ENCODE results near the gene SNRPA.
"Not testable (repeated sequence)": the region's sequence is repeated elsewhere in the genome, so short reads cannot be mapped to it uniquely, and the experiment has no call there.

SNRPA gene

DNA sequence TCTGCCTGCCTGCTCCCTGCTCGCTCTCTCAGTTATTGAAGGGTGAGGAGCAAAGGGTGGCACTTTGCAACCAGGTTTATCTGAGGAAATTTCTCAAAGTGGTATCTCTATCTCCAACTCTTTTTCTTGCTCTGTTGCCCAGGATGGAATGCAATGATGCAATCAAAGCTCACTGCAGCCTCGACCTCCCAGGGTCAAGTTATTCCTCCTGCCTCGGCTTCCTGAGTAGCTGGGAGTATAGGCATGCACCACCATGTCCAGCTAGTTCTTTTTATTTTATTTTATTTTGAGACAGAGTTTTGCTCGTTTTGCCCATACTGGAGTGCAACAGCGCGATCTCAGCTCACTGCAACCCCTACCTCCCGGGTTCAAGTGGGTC is 5.6 kb upstream of the SNRPA start:
- no peak for DNase-seq (ENCODE audit: low read depth)

DNA sequence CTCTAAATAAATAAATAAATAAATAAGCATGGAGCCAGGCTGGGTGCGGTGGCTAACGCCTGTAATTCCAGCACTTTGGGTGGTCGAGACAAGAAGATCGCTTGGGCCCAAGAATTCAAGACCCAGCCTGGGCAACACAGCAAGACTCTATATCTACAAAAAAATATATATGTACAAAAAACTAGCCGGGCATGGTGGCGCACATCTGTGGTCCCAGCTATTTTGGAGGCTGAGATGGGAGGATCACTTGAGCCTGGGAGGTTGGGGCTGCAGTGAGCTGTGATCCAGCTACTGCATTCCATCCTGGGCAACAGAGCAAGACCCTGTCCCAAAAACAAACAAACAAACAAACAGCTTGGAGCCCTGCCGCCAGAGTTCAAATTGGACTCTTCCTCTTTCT is 3.5 kb upstream of the SNRPA start:
- DNase-seq (ENCODE audit: low read depth): no peak

DNA sequence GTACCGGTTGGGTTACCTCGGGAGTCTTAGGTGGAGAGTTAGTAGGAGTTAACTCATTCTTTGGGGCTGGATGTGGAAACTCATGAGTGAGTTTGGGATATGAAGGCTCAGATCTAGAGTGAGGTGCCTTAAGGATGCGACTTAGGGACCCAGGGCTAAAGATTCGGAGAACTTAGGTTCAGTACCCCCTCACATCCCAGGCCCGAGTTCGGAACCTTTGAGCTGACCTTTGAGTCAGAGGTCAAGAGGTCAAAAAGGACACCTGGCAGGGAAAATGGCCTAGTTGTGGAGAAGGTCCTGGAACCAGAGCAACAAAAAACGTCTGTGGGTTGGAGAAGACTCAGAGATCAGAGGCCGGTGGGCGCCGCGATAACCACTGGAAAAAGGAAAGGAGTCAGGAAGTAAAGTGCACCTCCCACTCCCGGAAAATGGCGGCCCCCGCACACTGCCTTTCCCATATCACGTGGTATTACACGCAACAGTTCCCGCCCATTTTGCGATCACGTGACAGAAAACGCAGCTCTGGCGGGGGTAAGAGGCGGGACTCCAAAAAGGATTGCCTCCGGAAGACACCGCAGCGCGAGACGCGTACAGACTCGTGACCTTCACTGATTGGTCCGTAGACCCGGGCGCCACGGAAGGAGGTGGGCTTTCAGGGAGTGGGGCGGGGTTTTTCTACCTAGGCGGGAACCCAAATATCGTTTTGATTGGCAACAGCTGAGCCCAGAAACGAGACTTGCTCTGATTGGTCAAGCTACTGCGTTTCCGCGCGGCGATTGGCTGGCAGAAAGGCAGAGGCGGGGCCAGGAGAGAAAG is 737 bp upstream of the SNRPA start, which contains the start of gene ACTMAP:
Gene ACTMAP (minus strand): TSS at position 420 of the 816 bp plus-strand sequence. CDS start 674 bp downstream, outside the sequence.
- DNase-seq (ENCODE audit: low read depth): peak; percentile 99

DNA sequence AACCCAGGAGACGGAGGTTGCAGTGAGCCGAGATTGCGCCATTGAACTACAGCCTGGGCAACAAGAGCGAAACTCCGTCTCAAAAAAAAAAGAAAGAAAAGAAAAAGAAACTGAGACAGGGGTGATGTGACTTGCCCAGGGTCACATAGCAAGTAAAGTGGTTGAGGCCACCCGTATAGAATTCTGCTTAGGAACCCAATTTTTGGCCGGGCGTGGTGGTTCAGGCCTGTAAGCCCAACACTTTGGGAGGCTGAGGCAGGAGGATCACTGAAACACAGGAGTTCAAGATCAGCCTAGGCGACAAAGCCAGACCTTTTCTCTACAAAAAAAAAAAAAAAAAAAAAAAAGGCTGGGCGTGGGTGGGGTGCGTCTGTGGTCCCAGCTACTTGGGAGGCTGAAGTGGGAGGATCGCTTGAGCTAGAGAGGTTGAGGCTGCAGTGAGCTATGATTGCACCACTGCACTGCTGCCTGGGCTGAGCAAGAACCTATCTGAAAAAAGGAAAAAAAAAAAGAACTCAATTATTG is 1.3 kb downstream of the SNRPA start:
- DNase-seq (ENCODE audit: low read depth): no peak

DNA sequence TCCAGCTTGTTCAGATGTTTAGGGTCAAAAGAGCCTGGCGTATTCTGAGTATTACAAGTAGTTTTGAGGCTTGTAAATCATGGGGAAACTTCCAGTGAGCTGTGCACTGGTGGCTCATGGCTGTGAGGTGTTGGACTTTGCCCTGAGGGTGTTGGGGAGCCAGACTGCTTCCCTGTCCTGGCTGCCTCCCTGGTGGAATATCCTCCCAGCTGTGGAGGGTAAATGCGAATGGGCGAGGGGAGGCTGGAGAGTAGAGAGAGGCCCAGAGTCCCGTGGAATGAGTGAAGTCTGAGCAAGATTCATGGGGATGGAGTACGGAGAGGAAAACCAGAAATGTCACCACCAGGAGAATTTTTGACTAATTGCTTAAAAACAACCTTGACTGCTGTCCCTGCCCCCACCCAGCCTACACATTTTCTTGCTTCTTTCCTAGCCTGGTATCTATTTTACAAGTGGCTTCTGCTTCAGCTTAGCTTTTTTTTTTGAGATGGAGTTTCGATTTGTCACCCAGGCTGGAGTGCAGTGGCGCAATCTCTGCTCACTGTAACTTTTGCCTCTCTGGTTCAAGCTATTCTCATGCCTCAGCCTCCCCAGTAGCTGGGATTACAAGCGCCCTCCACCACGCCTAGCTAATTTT is 3.7 kb downstream of the SNRPA start:
- DNase-seq (ENCODE audit: low read depth): no peak

DNA sequence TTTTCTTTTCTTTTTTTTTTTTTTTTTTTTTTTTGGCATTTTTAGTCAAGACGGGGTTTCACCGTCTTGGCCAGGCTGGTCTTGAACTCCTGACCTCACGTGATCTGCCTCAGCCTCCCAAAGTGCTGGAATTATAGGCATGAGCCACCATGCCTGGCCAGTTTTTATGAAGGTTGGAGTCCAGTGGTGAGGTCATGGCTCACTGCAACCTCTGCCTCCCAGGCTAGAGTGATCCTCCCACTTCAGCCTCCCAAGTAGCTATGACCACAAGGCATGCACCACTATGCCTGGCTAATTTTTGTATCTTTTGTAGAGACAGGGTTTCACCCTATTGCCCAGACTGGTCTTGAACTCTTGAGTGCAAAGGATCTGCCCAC is 4.2 kb downstream of the SNRPA start:
- DNase-seq (ENCODE audit: low read depth): no peak

DNA sequence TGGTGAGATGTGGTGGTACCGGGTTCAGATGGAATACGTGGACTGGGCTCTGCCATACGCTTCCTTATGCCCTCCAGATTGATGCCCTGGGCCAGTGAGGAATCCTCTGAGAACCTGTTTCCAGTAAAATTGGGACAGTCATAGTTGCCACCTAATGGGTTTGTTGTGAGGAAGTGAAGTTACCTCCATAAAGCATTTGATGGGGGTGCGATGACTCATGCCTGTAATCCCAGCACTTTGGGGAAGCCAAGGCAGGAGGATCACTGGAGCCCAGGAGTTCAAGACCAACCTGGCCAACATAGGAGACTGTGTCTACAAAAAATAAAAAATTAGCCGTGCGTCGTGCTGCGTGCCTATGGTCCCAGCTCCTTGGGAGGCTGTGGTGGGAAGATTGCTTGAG is 4.8 kb downstream of the SNRPA start:
- no peak for DNase-seq (ENCODE audit: low read depth)

DNA sequence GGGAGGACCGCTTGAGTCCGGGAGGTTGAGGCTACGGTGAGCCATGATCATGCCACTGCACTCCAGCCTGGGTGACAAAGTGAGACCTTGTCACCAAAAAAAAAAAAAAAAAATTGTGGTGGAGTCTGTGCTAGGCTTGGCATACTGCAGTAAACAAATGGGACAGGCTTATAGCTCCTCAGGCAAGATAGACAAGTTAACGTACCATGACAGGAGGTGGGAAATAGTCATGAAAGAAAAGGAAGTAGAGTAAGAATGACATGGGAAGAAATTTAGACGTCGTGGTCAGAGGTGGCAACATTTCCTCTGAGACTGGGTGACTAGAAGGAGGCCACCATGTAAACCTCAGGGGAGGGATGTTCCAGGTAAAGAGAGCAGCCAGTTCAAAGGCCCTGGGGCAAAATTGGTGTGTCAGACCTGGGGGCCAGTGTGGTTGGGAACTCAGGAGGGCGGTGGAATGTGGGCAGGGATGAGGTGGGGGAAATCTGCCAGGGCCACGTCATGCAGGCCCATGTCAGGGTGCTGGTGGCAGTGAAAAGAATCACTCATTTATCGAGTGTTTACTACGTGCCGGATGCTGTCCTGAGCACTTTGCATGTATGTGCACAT is 5.6 kb downstream of the SNRPA start:
- no peak for DNase-seq (ENCODE audit: low read depth)

DNA sequence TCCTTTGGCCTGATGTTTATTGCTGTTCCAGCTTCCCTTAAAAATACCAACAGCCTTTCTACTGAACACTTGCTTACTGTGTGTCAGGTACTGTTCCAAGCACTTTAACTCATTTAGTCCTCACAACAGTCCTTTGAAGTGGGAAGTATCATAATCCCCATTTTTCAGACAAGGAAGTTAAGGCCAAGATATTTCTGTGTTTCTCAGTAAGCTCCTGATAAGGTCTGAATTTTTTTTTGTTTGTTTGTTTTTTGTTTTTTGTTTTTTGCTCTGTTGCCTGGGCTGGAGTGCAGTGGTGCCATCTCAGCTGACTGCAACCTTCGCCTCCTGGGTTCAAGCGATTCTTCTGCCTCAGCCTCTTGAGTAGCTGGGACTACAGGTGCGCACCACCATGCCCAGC is 7.5 kb downstream of the SNRPA start:
- DNase-seq (ENCODE audit: low read depth): no peak

DNA sequence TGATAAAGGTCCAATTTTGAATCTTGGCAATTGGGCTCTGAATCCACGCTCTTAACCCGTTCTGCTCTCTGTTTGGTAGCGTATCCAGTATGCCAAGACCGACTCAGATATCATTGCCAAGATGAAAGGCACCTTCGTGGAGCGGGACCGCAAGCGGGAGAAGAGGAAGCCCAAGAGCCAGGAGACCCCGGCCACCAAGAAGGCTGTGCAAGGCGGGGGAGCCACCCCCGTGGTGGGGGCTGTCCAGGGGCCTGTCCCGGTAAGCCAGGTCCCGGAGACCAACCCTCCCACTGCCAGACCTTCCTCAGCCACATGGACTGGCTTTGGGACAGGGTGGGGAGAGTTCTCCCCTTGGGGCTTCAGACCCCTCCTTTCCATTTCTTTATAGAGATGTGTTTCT is 8.3 kb downstream of the SNRPA start:
- no peak for DNase-seq (ENCODE audit: low read depth)

DNA sequence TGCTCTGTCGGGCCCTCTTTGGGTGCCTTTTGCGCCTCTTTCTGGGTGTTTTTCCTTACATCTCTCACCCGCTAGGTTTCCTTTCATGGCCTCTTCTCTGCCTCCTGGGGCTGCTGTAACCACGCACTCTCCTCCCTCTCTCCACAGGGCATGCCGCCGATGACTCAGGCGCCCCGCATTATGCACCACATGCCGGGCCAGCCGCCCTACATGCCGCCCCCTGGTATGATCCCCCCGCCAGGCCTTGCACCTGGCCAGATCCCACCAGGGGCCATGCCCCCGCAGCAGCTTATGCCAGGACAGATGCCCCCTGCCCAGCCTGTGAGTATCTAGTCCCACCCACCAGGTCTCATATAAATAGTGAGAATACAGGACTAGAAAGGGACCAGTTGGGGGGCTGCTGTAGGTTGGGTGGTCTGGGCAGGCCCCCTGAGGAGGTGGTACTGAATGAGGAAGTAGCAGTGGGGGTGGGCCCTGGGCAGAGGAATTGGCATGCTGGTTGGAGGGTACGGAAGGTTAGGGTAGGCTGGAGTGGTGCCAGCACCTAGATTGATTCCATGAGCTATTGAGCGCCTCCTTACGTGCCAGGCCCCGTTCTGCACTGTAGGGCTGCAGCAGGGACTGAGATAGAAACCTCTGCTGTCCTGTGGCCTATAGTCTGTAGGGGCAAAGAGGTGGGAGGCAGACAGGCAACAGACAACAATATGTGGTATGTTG is 11.9 kb downstream of the SNRPA start:
- DNase-seq (ENCODE audit: low read depth): no peak

DNA sequence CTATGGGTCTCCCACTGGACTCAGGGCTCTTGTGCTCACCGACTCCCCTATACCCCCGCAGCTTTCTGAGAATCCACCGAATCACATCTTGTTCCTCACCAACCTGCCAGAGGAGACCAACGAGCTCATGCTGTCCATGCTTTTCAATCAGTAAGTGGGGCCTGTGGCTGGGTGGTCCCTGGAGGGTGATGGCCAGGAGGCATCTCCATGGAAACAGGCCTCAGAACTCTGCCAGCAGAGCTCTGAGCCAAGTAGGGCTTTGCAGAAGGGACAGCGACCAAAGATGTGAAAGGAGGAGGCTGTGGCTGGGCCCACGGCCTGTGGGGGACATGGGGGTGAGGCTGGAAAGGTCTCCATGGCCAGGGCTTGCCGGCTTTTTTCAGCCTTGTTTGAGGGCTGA is 12.5 kb downstream of the SNRPA start:
- DNase-seq (ENCODE audit: low read depth): no peak

DNA sequence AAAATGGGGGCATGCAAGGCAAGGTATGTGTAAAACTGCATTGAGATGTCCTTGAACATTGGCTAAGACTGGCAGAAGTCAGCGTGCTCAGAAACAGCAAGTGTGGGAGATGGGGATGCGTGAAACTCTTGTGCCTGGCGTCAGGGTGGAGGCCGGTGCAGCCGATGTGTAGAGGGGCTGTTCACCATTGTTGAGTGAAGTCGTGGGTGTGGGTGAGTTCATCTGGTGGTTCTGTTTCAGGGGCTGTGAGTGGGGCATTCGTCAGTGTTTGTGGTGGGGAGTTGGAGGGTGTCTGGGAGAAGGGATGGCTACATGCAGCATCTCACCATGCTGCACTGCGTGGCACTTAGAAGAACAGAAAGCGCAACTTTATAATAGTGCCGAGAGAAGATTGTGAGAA is 13.0 kb downstream of the SNRPA start:
- no peak for DNase-seq (ENCODE audit: low read depth)

DNA sequence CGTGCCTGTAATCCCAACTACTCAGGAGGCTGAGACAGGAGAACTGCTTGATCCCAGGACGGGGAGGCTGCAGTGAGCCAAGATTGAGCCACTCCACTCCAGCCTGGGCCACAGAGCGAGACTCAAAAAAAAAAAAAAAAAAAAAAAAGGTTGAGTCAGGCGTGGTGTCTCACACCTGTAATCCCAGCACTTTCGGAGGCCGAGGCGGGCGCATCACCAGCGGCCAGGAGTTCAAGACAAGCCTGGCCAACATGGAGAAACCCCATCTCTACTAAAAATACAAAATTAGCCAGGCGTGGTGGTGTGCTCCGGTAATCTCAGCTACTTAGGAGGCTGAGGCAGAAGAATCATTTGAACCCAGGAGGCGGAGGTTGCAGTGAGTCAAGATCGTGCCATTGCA is 15.4 kb downstream of the SNRPA start:
- not testable (repeated sequence) for DNase-seq (ENCODE audit: low read depth)

DNA sequence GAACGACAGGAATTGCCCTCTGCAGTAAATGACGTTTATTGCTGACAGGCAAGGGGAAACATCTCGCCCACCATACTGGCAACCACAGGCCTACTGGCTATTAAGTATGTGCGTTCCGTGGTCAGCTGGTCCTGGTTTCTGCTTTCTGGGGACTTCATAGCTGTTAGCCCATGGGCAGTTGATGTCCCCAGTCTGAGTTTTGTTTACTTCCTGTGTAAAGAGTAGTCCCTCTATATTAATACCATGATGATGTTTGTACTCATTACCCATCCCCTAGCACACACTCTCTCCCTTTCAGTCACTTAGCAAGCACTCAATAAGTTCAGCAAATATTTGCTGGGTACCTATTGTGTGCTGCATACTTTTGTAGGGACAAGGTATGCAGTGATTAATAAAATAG is 17.9 kb downstream of the SNRPA start:
- no peak for DNase-seq (ENCODE audit: low read depth)

DNA sequence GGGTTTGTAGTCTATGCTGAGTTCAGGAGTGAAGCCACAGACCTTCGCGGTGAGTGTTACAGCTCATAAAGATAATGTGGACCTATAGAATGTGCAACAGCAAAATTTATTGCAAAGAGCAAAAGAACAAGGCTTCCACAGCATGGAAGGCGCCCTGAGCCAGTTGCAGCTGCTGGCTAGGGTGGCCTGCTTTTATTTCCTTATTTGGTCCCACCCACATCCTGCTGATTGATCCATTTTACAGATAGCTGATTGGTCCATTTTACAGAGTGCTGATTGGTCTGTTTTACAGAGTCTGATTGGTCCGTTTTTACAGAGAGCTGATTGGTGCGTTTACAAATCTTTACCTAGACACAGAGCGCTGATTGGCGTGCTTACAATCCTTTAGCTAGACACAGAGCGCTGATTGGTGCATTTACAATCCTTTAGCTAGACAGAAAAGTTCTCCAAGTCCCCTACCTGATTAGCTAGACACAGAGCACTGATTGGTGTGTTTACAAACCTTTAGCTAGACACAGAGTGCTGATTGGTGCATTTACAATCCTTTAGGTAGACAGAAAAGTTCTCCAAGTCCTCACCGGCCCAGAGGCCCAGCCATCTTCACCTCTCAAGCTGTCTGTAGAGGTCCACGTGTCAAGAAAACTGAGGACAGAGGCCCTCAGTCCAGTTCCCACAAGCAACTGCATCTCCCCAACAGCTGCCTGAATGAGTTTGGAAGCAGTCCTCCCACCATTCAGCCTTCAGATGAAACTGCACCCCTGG is 20.3 kb downstream of the SNRPA start:
- not testable (repeated sequence) for DNase-seq (ENCODE audit: low read depth)

DNA sequence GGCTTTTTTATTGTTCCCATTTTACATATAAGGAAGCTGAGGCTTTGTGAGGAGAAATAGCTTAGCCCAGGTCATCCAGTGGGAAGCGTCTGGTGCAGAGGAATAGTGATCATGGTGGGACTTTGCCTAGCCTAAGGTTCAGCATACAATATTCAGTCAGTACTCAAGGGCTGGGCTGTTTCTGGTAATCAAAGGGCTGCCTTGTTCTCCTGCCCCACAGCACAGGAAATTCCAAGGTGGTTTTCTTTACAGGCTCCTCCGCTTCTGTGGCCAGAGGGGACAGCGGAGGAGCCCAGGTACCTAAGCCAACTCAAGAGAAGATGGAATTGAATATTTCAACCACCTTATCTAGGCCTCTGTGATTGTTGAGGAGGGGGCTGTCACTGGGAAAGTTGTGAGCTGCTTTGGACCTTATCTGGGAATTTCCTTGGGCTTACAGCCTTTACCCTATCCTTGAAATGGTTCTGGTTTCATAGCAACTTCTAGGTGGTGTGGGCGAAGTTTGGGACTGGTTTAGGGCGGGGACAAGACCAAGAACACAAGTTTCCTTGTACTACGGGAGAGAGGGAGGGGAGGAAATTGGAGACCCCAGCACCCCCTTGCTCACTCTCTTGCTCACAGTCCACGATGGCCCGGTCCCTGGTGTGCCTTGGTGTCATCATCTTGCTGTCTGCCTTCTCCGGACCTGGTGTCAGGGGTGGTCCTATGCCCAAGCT is 24.1 kb downstream of the SNRPA start, which contains the start of gene MIA:
Gene MIA (plus strand): TSS at position 606 of the 716 bp plus-strand sequence. CDS start 22 bp downstream, at position 628.
- no peak for DNase-seq (ENCODE audit: low read depth)

DNA sequence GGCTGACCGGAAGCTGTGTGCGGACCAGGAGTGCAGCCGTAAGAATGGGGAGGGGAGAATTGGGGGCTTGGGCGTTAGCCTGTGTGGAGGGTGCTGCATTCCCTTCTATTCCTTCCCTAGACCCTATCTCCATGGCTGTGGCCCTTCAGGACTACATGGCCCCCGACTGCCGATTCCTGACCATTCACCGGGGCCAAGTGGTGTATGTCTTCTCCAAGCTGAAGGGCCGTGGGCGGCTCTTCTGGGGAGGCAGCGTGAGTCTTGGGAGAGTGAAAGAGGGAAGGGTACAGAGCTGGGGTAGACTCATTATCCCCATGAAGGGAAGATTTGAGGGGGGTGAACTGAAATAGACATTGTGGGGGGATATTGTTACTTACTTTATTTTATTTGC is 24.6 kb downstream of the SNRPA start:
- DNase-seq (ENCODE audit: low read depth): no peak

DNA sequence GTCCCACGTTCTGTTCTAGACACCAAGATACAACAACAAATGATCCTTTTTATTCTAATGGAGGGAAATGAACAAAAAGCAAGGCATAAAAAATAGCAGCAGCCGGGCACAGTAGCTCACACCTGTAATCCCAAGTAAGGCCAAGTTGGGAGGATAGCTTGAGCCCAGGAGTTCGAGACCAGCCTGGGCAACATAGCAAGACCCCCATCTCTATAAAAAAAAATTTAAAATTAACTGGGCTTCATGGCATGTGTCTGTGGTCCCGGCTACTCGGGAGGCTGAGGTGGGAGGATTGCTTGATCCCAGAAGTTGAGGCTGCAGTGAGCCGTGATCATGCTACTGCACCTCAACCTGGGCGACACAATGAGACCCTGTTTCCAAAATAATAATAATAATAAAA is 25.4 kb downstream of the SNRPA start:
- no peak for DNase-seq (ENCODE audit: low read depth)

DNA sequence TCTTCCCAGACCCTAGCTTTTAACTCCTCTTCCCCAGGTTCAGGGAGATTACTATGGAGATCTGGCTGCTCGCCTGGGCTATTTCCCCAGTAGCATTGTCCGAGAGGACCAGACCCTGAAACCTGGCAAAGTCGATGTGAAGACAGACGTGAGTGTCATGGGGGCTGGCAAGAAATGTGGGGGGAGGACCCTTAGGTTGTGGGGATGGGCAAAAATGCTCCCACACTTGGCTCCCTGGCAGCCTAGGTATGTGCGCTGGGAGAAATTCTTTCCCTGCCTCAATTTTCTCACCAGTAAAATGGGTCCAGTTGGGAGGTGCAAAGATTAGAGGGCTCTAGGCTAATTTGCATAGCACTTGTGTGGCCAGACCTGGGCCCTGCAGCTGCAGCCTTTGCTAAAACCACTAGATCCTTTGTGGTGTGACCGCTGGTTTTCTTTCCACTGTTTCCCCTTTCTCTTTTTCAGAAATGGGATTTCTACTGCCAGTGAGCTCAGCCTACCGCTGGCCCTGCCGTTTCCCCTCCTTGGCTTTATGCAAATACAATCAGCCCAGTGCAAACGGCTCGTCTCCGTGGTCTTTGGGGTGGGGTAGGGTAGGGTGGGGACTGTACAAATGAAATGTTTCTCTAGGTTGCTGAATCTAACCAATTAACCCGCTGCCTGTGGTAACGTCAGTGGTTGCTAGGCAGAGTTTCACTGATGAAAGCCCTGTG is 26.1 kb downstream of the SNRPA start:
- DNase-seq (ENCODE audit: low read depth): peak; percentile 70

All from non-pigmented ciliary epithelial cell (primary cell).